NCI-H1930 (cell line): ENCODE data around the gene BEST3.
"Not testable (repeated sequence)": the region's sequence is repeated elsewhere in the genome, so short reads cannot be mapped to it uniquely, and the experiment has no call there.

Source experiments
- DNase-seq, 2 experiments: peaks; one replicate each; lab custom pipeline; 2025; lab: John Stamatoyannopoulos, UW

BEST3 gene

DNA sequence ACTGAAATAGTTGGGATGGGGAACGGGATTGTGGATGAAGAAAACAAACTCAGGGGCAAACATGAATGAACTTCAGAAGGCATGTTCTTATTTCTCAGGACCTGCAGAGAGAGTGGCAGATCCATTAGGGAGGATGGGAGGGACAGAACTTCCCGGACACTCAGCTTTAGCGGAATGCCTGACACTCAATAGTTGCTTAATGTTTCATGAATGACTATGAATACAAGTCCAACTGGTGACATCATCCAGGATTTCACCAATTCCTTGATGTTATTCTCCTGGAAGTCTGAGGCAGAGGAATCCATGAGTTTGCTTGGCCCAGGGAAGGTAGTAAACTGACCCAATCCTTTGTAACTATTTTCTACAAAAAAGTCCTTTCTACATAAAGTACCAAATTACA, 50.6 kb downstream of the BEST3 start:
- DNase-seq = no peak

DNA sequence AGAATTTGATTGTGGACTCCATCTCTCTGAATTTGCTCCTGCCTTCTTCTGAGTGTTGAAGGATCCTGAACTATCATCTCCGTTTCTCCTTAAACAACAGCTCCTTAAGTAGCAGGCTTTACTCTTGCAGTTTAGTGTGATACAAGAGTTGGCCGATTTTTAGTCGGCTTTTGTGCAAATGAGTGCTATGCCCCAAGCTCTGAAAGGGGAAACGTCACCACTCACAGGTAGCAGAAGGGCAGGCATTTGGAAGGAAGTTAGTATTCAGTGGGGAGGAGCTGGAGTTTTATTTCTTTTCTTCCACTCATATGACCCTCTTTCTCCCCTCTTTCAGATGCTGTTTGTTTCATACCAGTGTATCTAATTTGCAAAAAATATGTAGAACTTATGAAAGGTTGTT, 51.9 kb downstream of the BEST3 start:
- DNase-seq = no peak

DNA sequence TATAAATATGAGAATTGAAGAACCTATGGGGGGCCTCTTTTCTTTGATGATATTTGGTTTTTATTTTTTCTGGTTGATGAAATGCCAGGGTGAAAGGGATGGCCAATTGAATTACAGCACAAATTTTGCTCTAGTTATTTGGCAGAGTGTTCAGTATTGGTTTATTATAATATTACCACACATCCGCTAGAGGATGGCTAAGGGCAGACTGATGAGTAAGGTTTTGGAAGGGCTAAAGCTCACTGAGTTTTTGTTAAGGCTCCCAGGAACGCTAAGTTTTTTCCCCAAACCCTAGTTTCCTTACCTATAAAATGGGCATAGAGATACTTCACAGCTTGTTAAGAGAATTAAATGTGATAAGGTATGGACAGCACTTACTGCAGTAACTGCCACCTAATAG, 54.1 kb downstream of the BEST3 start:
- no peak for DNase-seq

DNA sequence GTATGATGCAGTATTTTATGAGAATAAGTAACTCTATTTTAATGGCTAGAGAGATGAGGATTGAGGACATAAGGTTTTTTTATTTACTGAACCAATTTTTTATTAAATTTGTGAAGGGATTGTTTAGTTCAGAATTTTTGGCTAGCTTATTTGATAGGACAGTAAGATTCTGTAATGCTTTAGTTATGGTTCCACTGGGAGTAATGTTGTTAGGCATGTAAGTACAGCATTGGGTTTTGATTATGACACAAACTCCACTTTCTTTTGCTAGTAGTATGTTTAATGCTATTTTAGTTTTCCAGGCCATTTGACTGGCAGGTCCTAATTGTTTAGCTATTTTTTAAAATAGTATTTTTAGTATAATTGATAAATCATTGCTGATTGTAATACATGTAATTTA, 54.6 kb downstream of the BEST3 start:
- DNase-seq = no peak

DNA sequence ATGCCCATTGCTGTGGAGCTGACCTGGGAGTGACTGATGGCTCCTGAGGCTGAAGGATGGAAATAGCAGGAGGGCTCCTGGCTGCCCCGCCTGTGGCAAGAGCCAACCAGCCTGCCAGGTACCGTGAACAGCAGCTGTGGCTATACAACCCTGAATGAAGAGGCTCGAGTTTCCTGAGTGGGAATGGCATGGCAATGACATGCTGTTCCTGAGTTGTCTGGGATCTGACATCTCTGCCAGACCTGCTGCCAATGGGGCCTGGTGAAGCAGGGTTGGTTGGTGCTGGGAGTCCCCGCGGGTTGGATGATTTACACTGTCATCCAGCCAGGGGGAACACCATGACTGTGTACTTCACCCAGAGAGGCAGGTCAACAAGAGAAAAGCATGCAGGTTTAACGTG, 56.6 kb downstream of the BEST3 start:
- DNase-seq = no peak

DNA sequence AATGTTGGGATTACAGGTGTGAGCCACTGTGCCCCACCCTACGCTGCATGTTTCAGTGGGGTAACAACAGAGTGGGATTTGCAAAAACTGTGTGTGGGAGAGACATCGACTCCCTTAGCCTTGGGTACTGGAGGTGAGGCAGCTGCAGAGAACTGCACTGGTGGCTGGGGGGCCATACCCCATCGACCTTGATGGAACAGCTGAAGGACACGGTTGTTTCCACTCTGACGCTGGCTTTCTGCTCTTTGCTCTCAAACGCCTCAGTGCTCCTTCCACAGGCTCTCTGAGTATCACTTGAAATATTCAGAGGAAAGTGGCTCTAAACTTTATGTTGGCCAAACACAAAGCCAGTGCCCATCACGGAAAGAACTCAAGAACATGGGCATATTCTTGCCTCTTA, 57.6 kb downstream of the BEST3 start:
- no peak for DNase-seq

DNA sequence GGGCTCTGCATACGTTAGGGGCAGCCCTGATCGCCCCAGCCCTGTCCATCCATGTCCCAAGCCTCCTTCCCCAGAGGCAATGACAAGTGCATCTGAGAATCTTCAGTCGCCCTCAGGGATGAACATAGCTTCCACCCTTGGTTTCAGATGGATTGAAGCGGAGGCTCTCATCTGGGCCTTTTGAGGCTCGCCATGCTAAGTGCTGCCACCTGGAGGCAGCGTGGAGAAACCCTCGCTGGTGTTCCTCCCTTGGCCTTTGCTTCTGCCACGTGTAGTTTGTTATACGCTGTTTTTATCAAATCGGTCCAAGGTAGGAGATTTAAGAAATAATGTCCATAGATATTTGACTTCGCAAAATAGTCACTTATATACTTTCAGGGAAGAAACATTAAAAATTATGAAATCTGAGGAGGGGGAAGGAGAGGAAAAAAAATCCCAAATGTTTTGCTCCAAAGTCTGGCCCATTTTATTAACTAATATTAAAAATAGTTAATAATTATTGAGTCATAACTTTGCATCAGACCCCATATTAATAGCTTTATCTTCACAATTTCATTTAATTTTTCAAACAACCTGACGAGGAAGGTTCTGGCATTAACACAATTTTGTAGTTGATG, 59.6 kb downstream of the BEST3 start:
- DNase-seq = peak; percentile 19

DNA sequence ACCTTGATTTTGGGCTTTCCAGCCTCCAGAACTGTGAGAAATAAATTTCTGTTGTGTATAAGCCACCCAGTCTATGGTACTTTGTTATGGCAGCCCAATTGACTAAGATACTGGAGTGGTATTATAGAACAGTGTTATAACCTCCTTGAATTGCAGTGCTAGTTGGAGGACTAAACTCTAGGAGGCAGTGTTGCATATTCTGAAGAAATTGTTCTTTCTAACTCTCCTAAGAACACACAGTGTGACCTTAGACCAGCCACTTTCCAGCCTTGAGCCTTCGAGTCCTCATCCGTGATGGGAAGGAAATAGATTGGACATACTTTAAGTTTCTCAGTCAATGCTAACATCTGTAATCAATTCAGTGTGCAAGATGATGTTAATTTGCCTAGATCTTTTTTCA, 66.0 kb downstream of the BEST3 start:
- no peak for DNase-seq

DNA sequence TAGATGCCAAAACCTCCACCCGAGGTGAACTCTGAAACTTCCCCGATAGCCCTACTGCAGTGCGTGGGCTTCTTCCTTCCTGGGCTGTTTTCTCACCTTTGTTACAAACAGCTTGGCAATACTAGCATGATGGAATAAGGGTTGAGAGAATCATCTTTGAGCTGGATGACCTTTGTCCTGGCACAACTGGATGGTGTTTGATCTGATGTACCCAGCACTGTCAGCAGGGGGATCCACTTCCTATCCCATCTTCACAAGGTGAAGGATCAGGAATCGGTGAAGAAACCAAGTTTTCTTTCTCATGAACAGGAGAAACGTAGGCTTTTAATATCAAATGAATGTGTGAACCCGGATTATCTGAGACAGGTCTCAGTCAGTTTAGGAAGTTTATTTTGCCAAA, 68.9 kb downstream of the BEST3 start:
- DNase-seq = no peak

DNA sequence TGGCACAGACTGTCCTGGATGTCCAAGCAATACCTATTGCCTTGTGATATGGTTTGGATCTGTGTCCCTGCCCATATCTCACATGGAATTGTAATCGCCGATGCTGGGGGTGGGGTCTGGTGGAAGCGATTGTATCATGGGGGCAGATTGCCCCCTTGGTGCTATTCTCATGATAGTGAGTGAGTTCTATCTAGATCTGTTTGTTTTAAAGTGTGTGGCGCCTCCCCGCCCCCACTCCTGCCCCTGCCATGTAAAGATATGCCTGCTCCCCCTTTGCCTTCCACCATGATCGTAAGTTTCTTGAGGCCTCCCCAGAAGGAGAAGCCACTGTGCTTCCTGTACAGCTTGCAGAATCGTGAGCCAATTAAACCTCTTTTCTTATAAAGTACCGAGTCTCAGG, 71.6 kb downstream of the BEST3 start:
- no peak for DNase-seq

DNA sequence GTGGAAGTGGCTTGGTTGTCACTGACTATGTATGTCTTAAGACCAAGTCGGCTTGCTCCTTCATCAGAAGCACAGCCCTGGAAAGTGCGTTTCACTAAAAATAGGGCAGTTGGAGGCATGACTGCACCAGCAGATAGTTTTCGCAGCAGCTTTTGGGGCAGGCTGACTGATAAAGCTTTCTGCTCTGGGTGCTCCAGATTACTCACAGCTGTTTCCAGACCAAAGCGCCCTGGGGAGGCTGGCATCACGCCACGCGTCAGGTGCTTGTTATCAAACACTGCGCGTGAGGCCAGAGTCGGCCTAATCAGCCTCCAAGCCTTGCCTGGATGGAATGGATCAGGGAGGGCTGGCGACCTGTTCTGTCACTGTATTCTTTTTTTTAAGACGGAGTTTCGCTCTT, 75.1 kb downstream of the BEST3 start:
- DNase-seq = no peak

DNA sequence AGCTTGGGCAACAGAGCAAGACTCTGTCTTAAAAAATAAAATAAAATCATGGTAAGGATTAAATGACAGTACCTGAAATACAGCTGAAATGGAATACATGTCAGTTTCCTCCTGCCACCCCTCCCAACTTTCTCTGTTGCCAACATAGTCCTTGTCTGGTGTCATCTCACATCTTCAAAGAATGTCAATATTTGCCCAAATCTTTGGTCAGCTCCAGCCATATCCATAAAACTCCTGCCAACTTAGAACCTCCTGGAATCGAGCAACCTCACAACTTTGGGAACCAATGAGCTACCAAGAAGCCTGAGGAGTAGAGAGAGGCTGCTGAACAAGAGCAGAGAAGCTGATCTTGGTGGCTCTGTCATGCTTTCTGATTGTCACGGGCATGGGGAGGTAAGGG, 77.6 kb downstream of the BEST3 start:
- DNase-seq = no peak

DNA sequence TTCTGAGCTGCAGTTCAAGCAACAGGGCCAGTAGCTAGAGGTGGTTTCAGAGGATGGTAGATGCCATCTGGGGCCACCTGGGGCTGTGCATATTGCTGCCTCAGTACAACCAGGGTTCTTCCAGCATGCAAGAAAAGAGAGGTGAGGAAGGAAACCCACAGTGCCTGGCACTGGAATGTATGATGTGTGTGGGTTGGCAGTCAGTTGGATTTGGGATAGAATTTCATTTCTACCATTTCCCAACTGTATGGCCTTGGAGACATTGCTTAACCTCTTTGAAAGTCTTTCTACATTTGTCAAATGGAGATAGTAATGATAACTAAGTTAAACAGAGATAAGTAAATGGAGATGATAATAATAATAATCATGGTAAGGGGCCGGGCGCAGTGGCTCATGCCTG, 78.2 kb downstream of the BEST3 start:
- no peak for DNase-seq

DNA sequence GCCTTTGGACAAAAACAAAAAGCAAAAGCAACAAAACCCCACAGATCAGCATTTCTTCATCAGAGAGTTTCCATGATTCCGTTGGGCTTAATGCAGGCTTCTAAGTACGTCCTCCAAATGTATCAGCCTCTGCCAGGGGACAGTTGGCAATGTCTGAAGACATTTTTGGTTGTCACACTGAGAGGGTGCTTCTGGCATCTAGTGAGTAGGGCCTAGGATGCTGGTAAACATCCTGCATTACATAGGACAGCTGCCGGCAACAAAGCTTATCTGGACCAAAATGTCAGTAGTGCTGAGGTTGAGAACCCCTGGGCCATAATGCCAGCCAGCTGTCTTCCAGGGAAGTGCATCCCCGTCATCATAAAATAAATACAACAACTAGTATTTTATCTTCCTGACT, 79.0 kb downstream of the BEST3 start:
- DNase-seq = no peak

DNA sequence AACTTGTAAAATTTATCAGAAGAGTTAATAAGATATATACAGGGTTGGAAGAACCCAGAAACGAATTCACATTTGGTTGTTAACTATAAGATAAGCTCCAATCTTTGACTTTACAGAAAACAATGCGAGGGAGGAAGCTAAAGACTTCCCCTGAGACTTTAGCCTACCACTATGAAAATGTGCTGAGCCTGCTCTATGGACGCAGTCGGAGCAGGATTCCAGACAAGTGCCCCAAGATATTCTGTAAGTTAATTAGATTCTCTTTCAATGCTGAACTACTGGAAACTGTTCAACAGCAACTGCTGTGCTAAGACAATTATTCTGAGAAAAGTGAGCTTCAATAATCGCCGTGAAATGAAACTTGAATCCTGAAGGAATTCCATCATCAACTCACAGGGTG, 80.1 kb downstream of the BEST3 start:
- no peak for DNase-seq

DNA sequence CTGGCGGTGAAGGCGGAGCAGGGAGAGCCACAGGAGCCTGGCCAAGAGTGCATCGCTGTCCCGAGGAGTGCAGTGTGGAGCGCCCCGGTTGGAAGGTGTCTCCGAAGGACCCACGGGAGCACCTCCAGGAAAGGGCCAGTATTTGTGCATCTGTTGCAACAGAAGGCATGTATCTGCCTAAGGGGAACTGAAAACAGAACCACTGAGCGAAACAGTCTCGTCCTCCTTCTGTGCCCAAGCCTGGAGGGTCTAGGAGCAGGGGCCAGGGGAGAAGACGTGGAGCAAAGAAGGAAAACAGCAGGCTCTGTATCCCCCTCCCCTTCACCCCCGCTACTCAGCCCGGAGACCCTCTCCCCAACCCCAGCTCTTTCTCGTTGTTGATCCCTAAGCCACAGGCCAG, 83.1 kb downstream of the BEST3 start:
- DNase-seq = no peak

DNA sequence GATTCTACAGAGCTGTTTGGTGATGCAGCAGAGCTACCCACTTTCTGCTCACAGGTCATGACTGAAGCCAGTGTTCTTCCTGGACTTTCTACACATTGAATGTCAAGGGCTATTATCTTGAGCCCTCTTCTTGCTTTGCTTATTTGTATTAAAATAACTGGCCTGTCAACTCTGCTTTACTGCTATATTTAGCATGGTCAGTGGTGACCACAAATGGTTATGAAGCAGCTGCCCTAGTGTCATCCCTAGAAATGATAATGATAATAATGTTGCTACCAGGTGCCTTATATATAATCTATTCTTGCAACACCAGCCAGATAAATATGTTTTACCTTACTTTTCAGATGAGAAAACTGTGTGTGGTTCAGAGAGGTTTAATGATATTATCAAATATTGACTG, 85.8 kb downstream of the BEST3 start:
- no peak for DNase-seq

DNA sequence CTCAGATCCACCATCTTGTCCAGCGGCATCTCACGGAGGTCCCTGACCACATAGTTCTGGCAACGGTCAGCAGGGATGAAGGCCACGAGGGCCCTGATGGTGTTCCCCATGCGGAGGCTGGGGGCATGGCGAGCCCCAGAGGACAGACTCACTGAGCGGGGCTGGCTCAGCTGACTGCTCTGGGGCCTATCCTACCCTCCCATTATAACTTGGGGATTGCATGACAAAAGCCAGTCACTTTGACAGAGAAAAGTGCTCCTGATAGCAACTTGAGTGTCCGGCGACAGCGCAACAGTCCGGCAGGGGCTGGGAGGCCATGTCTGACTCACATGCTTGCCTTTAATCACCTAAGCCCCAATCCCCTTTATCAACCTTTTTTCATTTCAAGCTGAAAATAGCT, 88.4 kb downstream of the BEST3 start, which contains the start of gene LRRC10:
LRRC10 (minus strand) TSS at position 179 of the 400 bp plus-strand sequence; CDS start at position 110, 69 bp downstream.
- DNase-seq = no peak

DNA sequence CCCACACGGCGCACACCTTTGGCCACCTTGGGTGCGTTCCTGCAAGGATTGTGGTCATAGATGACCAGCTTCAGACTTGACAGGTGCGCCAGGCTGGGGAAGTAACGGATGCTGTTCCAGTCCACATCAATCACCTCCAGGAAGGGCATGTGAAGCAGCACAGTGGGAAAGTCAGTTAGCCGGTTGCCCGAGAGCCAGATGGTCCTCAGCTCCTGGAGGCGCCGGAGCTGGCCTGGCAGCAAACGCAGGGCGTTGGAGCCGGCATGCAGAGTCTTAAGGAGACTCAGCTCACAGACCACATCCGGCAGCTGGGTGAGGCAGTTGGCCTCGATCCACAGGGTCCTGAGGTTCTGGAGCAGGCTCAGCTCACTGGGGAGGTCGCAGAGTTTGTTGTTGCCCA, 89.0 kb downstream of the BEST3 start:
- no peak for DNase-seq

DNA sequence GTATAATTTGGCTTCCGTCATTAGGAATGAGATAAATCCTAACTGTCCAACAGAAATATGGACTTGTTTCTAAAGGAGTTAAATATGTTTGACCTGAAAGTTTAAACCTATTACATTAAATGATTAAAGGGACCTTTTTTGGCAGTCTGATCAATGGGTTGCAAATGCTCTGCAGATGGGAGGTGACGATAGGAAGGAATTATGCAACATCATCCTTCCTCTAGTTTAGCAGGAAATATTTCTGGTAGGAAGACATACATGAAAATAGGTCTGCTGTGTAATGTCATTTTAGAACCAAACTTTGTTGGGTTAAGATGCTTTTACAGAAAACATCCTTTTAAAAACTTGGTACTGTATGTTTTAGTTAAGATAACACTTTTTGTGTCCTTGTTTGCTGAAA, 91.0 kb downstream of the BEST3 start:
- no peak for DNase-seq

DNA sequence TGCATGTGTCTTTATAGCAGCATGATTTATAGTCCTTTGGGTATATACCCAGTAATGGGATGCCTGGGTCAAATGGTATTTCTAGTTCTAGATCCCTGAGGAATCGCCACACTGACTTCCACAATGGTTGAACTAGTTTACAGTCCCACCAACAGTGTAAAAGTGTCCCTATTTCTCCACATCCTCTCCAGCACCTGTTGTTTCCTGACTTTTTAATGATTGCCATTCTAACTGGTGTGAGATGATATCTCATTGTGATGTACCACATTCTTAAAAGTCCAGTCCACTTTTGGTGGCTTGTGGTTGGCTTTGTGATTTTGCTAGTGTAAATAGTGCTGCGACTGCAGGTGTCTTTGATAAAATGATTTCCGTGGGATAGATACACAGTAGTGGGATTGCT, 94.8 kb downstream of the BEST3 start:
- DNase-seq = not testable (repeated sequence)
